ENCODE measurements around the gene ZCCHC10.
"Not testable (repeated sequence)": the region's sequence is repeated elsewhere in the genome, so short reads cannot be mapped to it uniquely, and the experiment has no call there.

ZCCHC10 gene

DNA sequence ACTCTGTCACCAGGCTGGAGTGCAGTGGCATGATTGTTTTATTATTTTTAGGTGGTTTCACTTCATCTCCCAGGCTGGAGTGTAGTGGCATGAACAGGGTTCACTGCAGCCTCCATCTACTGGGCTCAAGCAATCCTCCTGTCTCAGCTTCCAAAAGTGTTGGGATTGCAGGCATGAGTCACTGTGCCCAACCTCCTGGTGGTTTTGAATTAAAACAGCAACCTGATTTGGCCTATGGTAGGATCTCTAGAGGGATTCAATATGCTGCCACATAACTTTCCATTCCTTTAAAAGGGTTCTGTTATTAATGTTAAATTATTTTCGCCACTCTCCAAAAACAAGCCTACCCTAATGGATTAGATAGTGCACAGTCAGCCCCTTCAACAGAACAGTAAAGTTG is 15.6 kb upstream of the ZCCHC10 start:
- DNase-seq (ENCODE audit: low read depth in 2 of 2), result no peak

DNA sequence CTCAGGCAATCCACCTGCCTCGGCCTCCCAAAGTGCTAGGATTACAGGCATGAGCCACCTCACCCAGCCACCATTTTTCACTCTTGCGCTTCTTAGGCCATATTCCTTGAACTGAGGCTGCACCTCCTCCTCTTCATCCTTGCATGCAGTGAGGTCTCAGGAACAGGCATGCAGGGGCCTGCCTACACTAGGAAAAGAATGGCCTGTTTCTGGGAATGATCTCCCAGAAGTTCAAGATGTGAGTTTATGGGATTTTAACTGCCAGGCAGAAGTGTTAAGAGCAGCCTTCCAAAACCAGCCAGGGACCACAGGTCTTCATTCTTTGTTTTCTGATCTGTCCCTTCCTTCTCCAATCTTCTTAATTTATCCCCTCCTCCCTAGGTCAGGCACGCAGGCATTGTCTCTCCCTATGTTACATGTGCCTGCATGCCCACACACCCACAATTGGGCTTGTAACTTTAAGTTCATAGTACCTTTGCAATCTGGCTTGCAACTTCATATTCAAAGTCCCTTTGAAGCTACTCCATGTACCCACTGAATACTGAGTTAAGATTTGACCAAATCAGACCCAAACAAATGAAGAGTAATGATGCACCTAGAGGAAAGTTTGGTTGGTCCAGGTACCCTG is 14.9 kb upstream of the ZCCHC10 start:
- DNase-seq (ENCODE audit: low read depth in 2 of 2), result no peak

DNA sequence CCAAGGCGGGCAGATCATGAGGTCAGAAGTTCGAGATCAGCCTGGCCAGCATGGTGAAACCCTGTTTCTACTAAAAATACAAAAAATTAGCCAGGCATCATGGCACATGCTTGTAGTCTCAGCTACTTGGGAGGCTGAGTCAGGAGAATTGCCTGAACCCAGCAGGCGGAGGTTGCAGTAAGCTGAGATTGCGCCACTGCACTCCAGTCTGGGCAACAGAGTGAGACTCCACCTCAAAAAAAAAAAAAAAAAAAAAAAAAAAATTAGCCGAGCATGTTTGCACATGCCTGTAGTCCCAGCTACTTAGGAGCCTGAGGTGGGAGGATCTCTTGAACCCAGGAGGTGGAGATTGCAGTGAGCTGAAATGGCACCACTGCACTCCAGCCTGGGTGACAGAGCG is 10.3 kb upstream of the ZCCHC10 start:
- not testable (repeated sequence) for DNase-seq (ENCODE audit: low read depth in 2 of 2)

DNA sequence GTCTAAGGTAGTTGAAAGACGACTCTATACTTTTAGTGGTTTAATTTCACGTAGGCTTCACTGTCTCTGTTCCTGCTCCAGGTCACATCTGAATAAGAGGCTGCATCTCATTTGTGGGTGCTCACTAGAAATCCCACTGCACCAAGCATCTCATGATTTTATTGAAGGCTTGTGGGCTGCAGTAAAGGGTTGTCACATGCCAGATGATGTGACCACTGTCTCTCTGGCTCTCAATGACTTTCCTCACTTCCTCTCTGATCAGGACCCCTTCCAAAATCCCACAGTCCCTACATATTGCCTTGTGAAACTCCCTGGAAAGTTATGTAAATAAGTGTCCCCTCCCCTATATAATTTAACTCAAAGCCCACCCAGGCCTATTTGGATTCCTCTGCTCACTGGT is 8.9 kb upstream of the ZCCHC10 start:
- no peak for DNase-seq (ENCODE audit: low read depth in 2 of 2)

DNA sequence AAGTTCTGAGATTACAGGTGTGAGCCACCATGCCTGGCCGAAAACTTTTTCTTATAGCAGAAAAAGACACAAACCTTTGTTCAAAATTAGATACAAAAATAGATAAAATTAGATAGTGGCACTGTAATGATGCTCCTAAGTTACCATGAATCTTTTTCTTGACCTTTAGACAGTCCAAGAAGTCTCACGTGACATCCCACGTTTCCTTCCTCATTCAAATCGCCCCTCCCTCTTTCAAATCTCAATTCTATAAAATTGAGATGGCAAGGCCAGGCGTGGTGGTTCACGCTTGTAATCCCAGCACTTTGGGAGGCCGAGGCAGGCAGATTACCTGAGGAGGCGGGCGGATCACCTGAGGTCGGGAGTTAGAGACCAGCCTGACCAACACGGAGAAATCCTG is 7.7 kb upstream of the ZCCHC10 start:
- DNase-seq (ENCODE audit: low read depth in 2 of 2), result no peak

DNA sequence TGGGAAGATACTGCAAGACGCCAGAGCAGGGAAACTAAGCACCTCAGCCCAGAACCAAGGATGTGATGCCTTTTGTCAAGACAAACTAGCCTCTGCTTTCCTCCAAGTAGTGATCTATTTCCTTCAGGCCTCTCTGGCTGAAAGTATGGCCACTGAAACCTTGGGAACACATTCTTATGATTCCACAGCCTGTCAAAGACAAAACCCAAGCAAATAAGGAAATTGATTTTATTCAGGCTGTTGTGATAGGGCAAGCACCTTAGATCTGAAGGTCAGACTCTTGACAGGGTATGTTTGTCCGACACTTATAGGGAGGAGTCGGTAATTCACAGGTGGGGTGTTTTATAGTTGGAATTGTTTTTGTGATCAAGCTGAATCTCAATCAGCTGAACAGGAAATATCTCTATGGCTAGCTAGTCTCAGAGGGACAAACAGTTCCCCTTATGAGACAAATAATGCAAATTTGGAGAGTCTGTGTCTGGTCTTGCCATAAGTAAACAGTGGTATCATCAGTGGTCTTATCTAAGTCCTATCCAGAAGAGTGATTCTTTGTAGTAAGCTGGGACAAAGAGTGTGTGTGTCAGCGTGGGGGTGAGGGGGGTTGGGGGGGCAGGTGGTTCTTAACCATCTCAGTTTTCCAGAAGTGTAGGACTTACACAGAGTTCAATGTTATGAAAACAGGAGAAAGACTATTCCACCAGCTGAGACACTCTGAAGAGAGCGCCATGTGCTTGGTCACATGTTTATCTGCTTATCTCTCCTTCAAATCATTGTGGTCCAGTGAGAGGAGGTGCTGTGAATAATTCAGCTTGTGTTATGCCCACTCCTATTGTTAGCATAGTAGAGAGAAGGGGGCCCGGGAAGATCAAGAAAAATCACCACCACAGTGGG is 6.7 kb upstream of the ZCCHC10 start:
- DNase-seq (ENCODE audit: low read depth in 2 of 2), result no peak

DNA sequence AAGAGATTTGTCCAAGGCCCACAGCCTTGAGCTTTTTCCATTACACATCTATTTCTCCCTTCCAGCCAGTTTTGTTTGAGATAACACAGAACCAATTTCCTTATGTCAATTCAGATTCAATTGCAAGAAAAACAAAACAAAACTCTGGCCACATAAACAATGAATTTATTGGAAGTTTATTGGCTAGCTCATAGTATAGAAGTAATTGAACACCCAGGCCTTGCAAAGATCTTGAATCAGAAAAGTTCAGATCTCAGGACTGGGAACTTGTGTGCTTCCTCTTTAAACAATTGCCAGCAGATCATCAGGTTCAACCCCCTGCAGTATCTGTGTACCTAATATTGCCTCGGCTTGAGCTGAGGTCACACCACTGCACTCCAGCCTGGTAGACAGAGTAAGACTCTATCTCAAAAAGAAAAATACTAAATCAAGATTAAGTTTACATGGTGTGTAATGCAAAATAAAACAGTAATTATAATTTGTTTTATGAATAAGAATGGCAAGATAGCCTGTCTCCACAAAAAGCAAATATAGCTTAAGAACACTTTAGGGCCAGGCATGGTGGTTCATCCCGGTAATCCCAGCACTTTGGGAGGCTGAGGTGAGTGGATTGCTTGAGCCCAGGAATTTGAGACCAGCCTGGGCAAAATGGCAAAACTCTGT is 4.1 kb upstream of the ZCCHC10 start:
- DNase-seq (ENCODE audit: low read depth in 2 of 2), result no peak

DNA sequence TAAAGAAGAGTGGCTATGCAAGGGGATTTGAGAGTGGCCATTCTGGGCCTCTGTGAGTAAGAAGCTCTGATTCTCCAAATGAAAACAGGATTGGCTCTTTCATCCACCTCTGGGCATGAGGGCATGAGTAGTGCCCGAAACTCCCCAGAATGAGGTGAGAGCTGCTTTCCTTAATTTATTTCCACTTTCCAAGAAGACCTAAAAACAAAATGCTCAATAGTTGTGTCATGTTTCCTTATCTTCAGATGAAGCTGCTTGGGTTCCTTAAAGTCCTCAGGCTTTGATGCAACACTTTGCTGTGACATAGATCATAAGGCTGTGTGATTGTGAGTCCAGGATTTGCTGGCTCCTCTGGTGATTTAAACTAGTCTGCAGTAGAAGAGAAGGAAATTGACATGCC is 3.1 kb upstream of the ZCCHC10 start:
- DNase-seq (ENCODE audit: low read depth in 2 of 2), result no peak

DNA sequence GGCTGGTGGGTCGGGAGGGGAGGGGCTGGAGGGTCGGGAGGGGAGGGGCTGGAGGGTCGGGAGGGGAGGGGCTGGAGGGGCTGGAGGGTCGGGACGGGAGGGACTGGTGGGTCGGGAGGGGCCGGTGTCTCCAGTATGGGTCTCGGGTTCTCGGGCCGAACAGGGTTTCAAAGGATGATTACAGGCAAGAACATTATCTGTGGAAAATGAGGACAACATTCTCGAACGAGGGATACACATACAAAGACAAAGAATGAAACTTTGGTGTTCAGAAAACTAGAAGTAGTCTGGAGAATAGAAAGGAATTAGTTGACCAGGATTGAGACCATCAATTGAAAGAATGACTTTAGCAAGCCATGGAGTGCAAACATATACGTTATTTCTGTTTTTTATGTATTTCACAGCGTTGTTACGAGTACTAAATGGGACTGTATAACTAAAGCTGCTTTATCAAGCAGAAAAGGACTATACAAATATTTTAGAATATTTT is 360 bp upstream of the ZCCHC10 start:
- no peak for DNase-seq (ENCODE audit: low read depth in 2 of 2)

DNA sequence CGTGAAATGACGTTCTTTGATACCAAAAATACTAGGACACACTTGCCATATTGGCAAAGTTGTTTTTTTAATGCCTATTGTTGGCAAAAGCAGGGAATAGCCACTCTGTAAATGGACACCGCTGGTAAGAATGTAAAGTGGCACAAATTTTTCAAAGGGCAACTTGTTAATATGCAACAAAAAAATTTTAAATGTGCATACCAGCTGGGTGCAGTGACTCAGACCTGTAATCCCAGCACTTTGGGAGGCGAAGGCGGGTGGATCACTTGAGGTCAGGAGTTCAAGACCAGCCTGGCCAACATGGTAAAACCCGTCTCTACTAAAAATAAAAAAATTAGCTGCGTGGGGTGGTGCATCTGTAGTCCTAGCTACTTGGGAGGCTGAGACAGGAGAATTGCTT is 6.9 kb downstream of the ZCCHC10 start:
- DNase-seq (ENCODE audit: low read depth in 2 of 2), result not testable (repeated sequence)

DNA sequence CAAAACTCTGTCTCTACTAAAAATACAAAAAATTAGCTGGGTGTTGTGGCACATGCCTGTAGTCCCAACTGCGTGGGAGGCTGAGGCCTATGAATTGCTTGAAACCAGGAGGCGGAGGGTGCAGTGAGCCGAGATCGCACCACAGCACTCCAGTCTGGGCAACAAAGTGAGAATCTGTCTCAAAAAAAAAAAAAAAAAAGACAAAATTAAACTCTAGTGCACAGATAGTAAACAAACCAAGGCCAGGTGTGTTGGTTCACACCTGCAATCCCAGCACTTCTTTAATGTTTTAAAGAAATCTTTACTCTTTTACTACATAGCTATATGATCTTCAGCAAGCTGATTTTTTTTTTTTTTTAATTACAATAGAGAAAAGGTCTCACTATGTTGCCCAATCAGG is 8.4 kb downstream of the ZCCHC10 start:
- no peak for DNase-seq (ENCODE audit: low read depth in 2 of 2)

DNA sequence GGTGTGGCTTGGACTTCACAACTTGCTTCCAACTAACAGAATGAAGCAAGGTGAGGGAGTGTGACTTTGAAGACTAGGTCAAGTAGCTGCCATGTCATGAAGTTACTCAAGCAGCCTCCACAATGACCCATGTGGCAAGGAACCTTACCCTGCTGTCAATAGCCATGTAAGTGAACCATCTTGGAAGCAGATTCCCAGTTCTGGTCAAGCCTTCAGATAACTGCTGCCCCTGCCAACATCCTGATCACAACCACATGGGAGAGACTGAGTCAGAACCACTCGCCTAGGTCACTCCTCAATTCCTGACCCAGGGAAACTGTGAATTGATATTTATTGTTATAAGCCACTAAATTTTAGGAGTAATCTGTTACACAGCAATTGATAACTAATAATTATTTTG is 10.9 kb downstream of the ZCCHC10 start:
- no peak for DNase-seq (ENCODE audit: low read depth in 2 of 2)

DNA sequence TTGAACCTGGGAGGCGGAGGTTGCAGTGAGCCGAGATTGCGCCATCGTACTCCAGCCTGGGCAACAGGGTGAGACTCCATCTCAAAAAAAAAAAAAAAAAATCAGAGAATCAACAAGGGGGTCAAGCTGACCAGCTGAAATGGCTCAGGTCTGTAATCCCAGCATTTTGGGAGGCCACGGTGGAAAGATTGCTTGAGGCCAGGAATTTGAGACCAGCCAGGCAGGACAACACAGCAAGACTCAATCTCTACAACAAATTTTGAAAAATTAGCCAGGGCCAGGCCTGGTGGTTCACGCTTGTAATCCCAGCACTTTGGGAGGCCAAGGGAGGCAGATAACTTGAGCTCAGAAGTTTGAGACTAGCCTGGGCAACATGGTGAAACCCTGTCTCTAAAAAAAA is 17.9 kb downstream of the ZCCHC10 start:
- not testable (repeated sequence) for DNase-seq (ENCODE audit: low read depth in 2 of 2)

DNA sequence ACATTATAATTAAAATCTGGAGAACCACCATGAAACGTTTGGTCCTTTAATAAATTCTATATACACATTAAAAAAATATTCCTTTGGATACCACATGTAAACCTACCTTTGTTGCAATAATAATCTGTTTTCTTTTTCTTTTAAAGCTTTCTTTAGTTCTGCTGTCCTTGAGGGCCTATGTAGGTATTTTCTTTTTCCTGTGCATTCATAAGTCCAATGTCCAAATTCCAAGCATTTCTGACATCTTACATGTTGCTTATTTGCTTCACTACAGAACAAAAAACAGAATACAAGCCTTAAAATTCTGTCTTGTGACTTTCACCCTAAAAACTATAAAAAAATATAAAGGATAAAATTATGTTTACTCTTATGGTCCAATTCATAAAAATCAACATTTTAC is 19.7 kb downstream of the ZCCHC10 start:
- DNase-seq (ENCODE audit: low read depth in 2 of 2), result no peak

DNA sequence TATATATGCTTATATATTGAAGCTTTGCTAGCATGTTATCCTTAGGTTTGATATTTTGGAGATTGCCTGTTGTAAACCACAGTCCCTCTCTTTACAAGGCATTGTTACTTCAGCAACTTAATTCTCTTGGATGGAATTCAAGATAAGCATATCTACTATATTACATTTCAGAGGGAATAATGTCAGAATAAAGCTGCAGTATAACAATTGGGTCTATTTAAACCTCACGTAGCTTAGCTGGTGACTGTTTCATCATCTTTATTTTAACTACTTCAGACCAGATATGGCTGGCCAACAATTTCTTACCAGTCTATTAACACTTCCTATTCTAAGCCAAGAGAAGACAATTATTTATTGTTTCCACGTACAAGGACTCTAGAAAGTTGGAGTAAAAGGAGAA is 27.1 kb downstream of the ZCCHC10 start:
- no peak for DNase-seq (ENCODE audit: low read depth in 2 of 2)

DNA sequence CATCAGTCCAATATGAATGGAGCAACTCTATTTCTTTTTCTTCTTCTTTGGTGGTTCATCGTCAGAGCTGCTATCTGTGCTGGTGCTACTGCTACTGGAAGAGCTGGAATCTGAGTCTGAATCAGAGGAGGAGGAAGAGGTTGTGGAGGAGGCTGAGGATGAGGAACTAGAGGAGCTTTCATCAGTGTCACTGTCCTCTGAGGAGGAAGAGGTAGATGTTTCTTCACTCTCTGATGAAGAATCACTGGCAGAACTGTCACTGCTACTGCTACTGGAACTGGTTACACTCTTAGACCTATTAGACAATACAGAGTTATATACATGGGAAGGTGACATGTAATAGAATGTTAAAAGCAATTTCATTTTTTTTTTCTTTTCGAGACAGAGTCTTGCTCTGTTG is 27.8 kb downstream of the ZCCHC10 start:
- no peak for DNase-seq (ENCODE audit: low read depth in 2 of 2)

DNA sequence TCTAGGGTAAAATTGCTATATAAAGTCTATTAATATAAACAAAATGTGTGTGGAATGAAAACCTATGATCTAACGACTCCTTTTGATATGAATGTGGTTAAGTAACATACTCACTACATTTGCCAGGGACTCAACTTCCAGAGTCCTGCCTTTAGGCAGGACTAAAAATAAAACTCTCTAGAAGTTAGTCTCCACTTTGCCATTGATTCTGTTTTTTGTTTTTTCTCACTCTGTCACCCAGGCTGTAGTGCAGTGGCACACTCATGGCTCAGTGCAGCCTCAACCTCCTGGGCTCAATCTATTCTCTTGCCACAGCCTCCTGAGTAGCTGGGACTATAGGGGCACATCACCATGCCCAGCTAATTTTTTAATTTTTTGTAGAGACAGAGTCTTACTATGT is 30.0 kb downstream of the ZCCHC10 start:
- no peak for DNase-seq (ENCODE audit: low read depth in 2 of 2)

DNA sequence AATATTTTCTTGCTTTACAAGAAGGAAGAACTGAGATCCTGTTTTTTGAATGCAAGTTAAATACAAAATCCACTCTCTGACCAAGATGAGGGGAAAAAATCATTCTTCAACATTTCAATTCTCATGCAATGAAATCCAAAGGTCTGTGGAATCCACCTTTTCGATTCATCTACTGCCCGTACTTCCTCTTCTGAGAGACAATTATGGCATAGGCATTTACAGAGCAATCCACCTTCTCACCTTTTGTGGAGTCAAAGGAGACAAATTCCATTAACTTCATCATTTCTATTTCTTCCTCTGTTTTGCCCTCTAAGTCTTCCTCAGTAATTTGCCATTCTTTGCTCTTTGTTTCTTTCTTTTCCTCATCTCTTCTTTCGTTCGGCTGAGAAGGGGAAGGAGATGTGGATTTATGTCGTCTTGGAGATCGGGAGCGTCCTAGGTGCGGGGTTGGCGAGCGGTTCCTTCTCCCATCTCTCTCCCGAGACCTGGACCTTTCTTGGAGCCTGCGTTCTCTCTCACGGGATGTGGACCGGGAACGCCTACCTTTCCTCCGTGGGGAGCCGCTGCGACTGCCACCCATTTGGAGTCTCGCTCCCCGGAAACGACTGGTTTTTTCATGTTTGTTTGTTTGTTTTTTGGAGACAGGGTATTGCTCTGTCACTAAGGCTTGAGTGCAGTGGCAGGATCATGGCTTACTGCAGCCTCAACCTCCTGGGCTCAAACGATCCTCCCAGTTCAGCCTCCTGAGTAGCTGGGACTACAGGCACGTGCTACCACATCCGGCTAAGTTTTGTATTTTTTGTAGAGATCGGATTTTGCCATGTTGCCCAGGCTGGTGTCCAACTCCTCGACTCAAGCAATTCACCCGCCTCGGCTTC is 38.6 kb downstream of the ZCCHC10 start:
- no peak for DNase-seq (ENCODE audit: low read depth in 2 of 2)

DNA sequence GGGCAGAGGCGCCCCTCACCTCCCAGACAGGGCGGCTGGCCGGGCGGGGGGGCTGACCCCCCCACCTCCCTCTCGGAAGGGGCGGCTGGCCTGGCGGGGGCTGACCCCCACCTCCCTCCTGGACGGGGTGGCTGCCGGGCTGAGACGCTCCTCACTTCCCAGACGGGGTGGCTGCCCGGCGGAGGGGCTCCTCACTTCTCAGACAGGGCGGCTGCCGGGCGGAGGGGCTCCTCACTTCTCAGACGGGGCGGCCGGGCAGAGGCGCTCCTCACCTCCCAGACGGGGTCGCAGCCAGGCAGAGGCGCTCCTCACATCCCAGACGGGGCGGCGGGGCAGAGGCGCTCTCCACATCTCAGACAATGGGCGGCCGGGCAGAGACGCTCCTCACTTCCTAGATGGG is 43.4 kb downstream of the ZCCHC10 start:
- DNase-seq (ENCODE audit: low read depth in 2 of 2), result not testable (repeated sequence)

DNA sequence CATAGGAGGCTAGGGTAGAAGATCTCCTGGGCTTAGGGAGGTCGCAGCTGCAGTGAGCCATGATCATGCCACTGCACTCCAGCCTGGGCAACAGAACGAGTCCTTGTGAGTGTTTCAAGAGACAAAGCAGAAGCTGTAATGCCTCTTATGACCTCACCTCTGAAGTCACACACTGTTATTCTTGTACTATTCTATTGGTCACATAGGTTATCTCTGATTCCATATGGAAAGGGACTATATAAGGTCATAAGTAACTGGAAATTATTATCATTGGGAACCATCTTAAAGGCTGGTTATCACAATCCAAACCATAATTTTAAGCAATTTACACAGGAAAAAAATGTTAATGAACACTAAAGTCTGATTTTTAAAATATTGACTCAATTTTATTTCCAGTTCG is 45.1 kb downstream of the ZCCHC10 start:
- DNase-seq (ENCODE audit: low read depth in 2 of 2), result no peak

DNA sequence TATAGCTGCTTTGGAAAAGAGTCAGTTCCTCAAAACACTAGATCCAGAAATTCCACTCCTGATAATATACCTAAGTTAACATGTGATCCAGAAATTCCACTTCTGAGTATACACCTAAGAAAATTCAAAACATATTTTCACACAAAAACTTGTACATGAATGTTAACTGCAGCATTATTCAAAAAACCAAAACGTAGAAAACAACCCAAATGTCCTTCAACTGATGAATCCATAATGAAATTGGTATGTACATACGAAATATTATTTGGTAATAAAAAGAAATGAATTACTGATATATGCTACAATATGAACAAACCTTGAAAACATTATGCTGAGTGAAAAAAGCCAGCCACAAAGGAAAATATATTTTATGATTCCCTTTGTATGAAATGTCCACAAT is 46.4 kb downstream of the ZCCHC10 start:
- DNase-seq (ENCODE audit: low read depth in 2 of 2), result no peak
